ENCODE results near the gene TAS2R16.

DNA sequence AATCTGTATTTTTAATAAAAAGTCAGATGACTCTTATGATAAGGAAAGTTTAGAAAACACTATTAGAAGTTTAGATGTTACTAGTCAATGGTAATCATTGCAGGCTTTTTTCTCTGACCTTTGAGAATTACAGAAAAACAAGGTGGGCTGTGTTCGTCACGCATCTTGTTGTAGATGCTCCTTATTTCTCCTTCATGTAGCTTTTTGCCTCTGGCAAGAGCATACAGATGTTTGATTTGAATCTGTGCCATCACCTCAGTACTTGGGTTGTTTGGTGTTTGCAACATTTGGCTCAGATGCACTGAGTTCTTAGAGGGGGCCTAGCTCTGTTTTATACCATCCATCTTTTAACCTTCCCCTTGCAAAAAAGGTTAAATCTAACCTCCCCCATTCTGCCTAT is 11.5 kb downstream of the TAS2R16 start:
- TF ChIP-seq, protein P1, sequence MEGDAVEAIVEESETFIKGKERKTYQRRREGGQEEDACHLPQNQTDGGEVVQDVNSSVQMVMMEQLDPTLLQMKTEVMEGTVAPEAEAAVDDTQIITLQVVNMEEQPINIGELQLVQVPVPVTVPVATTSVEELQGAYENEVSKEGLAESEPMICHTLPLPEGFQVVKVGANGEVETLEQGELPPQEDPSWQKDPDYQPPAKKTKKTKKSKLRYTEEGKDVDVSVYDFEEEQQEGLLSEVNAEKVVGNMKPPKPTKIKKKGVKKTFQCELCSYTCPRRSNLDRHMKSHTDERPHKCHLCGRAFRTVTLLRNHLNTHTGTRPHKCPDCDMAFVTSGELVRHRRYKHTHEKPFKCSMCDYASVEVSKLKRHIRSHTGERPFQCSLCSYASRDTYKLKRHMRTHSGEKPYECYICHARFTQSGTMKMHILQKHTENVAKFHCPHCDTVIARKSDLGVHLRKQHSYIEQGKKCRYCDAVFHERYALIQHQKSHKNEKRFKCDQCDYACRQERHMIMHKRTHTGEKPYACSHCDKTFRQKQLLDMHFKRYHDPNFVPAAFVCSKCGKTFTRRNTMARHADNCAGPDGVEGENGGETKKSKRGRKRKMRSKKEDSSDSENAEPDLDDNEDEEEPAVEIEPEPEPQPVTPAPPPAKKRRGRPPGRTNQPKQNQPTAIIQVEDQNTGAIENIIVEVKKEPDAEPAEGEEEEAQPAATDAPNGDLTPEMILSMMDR (IDR thresholded peaks at IDR 0.05; ENCODE audit: low read depth, low read length, poor library complexity, severe bottlenecking): no peak
- TF ChIP-seq EZH2phosphoT487 (IDR thresholded peaks at IDR 0.05; ENCODE audit: borderline replicate concordance, low read length): no peak
